ENCODE measurements around the gene CHORDC1. TPM values are rescaled to one million over a fixed set of nuclear protein-coding genes. Genes with fewer than 3 reads are reported as not detected.
A peak's percentile ranks its signal among the peaks of the same experiment; 100 is the strongest.

CHORDC1 gene
- total and polyA plus RNA-seq, 2 of the 13 experiments (the other 11 are each of a cell fraction or from before 2014, with no cell fraction given) = 19.1 to 73.5 TPM

DNA sequence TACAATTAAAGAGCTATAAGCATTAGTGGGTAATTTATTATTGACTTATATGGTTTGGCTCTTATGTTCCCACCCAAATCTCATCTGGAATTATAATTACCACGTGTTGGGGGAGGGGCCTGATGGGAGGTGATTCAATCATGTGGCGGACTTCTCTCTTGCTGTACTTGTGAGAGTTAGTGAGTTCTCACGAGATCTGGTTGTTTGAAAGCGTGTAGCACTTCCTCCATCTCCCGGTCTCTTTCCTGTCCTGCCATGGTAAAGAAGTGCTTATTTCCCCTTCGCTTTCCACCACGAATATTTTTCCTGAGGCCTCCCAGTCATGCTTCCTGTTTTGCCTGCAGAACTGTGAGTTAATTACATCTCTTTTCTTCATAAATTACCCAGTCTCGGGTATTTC, 28.1 kb upstream of the CHORDC1 start (continued):
- TF ChIP-seq, protein P1, sequence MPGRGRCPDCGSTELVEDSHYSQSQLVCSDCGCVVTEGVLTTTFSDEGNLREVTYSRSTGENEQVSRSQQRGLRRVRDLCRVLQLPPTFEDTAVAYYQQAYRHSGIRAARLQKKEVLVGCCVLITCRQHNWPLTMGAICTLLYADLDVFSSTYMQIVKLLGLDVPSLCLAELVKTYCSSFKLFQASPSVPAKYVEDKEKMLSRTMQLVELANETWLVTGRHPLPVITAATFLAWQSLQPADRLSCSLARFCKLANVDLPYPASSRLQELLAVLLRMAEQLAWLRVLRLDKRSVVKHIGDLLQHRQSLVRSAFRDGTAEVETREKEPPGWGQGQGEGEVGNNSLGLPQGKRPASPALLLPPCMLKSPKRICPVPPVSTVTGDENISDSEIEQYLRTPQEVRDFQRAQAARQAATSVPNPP (CRISPR knock-in tag; IDR thresholded peaks at IDR 0.05) = no peak
- TF ChIP-seq GATAD1 (CRISPR knock-in tag; IDR thresholded peaks at IDR 0.05) = peak; percentile 25; the same call in 1 of the 2 replicates
- no peak for TF ChIP-seq ZNF776 (CRISPR knock-in tag; IDR thresholded peaks at IDR 0.05)
- TF ChIP-seq ZFX (CRISPR knock-in tag; IDR thresholded peaks at IDR 0.05; ENCODE audit: low read depth) = peak; percentile 40; the same call in 1 of the 2 replicates
- TF ChIP-seq, protein P2, sequence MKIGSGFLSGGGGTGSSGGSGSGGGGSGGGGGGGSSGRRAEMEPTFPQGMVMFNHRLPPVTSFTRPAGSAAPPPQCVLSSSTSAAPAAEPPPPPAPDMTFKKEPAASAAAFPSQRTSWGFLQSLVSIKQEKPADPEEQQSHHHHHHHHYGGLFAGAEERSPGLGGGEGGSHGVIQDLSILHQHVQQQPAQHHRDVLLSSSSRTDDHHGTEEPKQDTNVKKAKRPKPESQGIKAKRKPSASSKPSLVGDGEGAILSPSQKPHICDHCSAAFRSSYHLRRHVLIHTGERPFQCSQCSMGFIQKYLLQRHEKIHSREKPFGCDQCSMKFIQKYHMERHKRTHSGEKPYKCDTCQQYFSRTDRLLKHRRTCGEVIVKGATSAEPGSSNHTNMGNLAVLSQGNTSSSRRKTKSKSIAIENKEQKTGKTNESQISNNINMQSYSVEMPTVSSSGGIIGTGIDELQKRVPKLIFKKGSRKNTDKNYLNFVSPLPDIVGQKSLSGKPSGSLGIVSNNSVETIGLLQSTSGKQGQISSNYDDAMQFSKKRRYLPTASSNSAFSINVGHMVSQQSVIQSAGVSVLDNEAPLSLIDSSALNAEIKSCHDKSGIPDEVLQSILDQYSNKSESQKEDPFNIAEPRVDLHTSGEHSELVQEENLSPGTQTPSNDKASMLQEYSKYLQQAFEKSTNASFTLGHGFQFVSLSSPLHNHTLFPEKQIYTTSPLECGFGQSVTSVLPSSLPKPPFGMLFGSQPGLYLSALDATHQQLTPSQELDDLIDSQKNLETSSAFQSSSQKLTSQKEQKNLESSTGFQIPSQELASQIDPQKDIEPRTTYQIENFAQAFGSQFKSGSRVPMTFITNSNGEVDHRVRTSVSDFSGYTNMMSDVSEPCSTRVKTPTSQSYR (CRISPR knock-in tag; IDR thresholded peaks at IDR 0.05; ENCODE audit: borderline replicate concordance) = peak; percentile 13; the same call in 1 of the 2 replicates
- TF ChIP-seq CHD2 (IDR thresholded peaks at IDR 0.05; ENCODE audit: low read depth, low read length) = peak; percentile 93
- no peak for TF ChIP-seq GFI1 (CRISPR knock-in tag; IDR thresholded peaks at IDR 0.05; ENCODE audit: borderline replicate concordance)
- peak; percentile 46; the same call in 1 of the 2 replicates for TF ChIP-seq PHF20 (CRISPR knock-in tag; IDR thresholded peaks at IDR 0.05)
- TF ChIP-seq, protein P3, sequence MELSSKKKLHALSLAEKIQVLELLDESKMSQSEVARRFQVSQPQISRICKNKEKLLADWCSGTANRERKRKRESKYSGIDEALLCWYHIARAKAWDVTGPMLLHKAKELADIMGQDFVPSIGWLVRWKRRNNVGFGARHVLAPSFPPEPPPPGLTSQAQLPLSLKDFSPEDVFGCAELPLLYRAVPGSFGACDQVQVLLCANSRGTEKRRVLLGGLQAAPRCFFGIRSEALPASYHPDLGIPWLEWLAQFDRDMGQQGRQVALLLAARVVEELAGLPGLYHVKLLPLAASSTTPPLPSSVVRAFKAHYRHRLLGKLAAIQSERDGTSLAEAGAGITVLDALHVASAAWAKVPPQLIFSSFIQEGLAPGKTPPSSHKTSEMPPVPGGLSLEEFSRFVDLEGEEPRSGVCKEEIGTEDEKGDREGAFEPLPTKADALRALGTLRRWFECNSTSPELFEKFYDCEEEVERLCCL (CRISPR knock-in tag; IDR thresholded peaks at IDR 0.05; ENCODE audit: borderline replicate concordance) = no peak
- no peak for TF ChIP-seq ZNF570 (CRISPR knock-in tag; IDR thresholded peaks at IDR 0.05; ENCODE audit: borderline replicate concordance)
- TF ChIP-seq, protein P4, sequence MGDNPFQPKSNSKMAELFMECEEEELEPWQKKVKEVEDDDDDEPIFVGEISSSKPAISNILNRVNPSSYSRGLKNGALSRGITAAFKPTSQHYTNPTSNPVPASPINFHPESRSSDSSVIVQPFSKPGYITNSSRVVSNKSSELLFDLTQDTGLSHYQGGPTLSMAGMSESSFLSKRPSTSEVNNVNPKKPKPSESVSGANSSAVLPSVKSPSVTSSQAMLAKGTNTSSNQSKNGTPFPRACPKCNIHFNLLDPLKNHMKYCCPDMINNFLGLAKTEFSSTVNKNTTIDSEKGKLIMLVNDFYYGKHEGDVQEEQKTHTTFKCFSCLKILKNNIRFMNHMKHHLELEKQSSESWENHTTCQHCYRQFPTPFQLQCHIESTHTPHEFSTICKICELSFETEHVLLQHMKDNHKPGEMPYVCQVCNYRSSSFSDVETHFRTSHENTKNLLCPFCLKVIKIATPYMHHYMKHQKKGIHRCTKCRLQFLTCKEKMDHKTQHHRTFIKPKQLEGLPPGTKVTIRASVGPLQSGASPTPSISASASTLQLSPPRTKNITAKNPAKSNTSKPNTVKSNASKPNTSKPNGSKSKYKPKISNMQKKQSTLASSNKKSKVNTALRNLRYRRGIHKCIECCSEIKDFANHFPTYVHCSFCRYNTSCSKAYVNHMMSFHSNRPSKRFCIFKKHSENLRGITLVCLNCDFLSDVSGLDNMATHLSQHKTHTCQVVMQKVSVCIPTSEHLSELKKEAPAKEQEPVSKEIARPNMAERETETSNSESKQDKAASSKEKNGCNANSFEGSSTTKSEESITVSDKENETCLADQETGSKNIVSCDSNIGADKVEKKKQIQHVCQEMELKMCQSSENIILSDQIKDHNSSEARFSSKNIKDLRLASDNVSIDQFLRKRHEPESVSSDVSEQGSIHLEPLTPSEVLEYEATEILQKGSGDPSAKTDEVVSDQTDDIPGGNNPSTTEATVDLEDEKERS (CRISPR knock-in tag; IDR thresholded peaks at IDR 0.05) = no peak
- no peak for TF ChIP-seq ZBTB3 (CRISPR knock-in tag; IDR thresholded peaks at IDR 0.05; ENCODE audit: borderline replicate concordance, low read depth)
- TF ChIP-seq POLR2AphosphoS5 (IDR thresholded peaks at IDR 0.05; ENCODE audit: low read depth, low read length) = peak; percentile 57
- no peak for TF ChIP-seq ZNF33A (CRISPR knock-in tag; IDR thresholded peaks at IDR 0.05; ENCODE audit: borderline replicate concordance)
- no peak for TF ChIP-seq CEBPB (IDR thresholded peaks at IDR 0.05; ENCODE audit: borderline replicate concordance, low read depth, low read length)
- no peak for TF ChIP-seq CBX1 (IDR thresholded peaks at IDR 0.05; ENCODE audit: low read depth)
- peak; percentile 49; the same call in 1 of the 2 replicates for TF ChIP-seq ELF3 (CRISPR knock-in tag; IDR thresholded peaks at IDR 0.05)
- TF ChIP-seq, protein P5, sequence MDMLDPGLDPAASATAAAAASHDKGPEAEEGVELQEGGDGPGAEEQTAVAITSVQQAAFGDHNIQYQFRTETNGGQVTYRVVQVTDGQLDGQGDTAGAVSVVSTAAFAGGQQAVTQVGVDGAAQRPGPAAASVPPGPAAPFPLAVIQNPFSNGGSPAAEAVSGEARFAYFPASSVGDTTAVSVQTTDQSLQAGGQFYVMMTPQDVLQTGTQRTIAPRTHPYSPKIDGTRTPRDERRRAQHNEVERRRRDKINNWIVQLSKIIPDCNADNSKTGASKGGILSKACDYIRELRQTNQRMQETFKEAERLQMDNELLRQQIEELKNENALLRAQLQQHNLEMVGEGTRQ (IDR thresholded peaks at IDR 0.05; ENCODE audit: low read depth, low read length) = peak; percentile 31; the same call in 1 of the 2 replicates
- TF ChIP-seq, protein P5 (CRISPR knock-in tag; IDR thresholded peaks at IDR 0.05; ENCODE audit: borderline replicate concordance) = no peak; the same call in 1 of the 2 replicates
- no peak for TF ChIP-seq REXO4 (CRISPR knock-in tag; IDR thresholded peaks at IDR 0.05; ENCODE audit: borderline replicate concordance)
